ENCODE results near the gene SOAT1.

GRCh38 chr1:179384027-179384426 lies 90.4 kb downstream of the SOAT1 start:
- TF ChIP-seq POLR2A (IDR thresholded peaks at IDR 0.05), result no peak
- TF ChIP-seq CTCF (IDR thresholded peaks at IDR 0.05), result no peak

All from heart left ventricle (tissue), 13 donors.